Endothelial cell of umbilical vein (primary cell): Measurements from ENCODE around the gene AOX1. TPM values are rescaled to one million over a fixed set of nuclear protein-coding genes. Genes with fewer than 3 reads are reported as not detected.

Experiments used
- BruUV-seq: library from RNA; stranded (reverse); fragments of 400-500 nt; replicated peaks from 2 replicates; lab custom pipeline; 2021; lab: Mats Ljungman, UMichigan
- CTCF ChIA-PET: fragments of 300-600, 350-600 bp; sonication (Branson Sonifier 250); formaldehyde crosslinking; loops from one replicate; lab custom pipeline; 2021; ENCODE audit warnings: antibody characterized with exemption, inconsistent platforms; lab: Charles Lee
- POLR2A ChIA-PET: fragments of 300-600, 350-600 bp; sonication (Branson Sonifier 250); formaldehyde crosslinking; loops from one replicate; lab custom pipeline; 2021; ENCODE audit warnings: antibody characterized with exemption, inconsistent platforms; lab: Charles Lee
- DNase-seq: peaks from one replicate; pipeline ENCODE4 v3.0.0-alpha.2; 2011; ENCODE audit warnings: low read depth, low spot score
- FAIRE-seq: peaks from 2 replicates; lab custom pipeline; 2011; peaks lifted over from hg19 to GRCh38; lab: Jason Lieb, UNC
- H2AFZ ChIP-seq: 2 replicates; pipeline ENCODE4 v1.6.0; 2012; ENCODE audit warnings: low read depth, low read length, control low read depth, inconsistent platforms
- H3K27ac ChIP-seq: 2 replicates; pipeline ENCODE4 v1.5.1; 2011; ENCODE audit warnings: low read depth, mild to moderate bottlenecking, control low read depth, low read length, moderate library complexity; ENCODE audit not compliant: insufficient read depth
- H3K27me3 ChIP-seq, 2 experiments: 2 replicates each; pipeline versions ENCODE4 v1.6.0 to v1.6.1; 2011; ENCODE audit warnings: low read length in 2 of 2, mixed read lengths in 1 of 2; ENCODE audit not compliant: control insufficient read depth in 2 of 2, insufficient read depth in 2 of 2
- H3K36me3 ChIP-seq, 2 experiments: 2 replicates in 1 of 2; 3 replicates in 1 of 2; pipeline ENCODE4 v1.5.1; 2011; ENCODE audit warnings: low read length in 2 of 2, mild to moderate bottlenecking in 1 of 2, moderate library complexity in 1 of 2; ENCODE audit not compliant: control insufficient read depth in 2 of 2, insufficient read depth in 2 of 2; ENCODE audit errors: extremely low read depth in 1 of 2
- H3K4me1 ChIP-seq: 3 replicates; pipeline ENCODE4 v1.5.1; 2011; ENCODE audit warnings: mild to moderate bottlenecking, low read length; ENCODE audit not compliant: control insufficient read depth, insufficient read depth; ENCODE audit errors: extremely low read depth
- H3K4me2 ChIP-seq: 2 replicates; pipeline ENCODE4 v1.6.1; 2011; ENCODE audit warnings: low read length, control low read depth, mixed read lengths; ENCODE audit not compliant: insufficient read depth
- H3K4me3 ChIP-seq, 3 experiments: fragments of 200-600 bp in 1 of 3; sonication (generic), shearing (Covaris generic) in 1 of 3; replicated peaks in 1 of 3; 2 replicates each; pipeline ENCODE4 v1.5.1; 2011 to 2016; ENCODE audit warnings: control low read depth in 3 of 3, low read length in 3 of 3, mild to moderate bottlenecking in 2 of 3, inconsistent platforms in 1 of 3, low read depth in 1 of 3, moderate library complexity in 1 of 3; ENCODE audit not compliant: insufficient read depth in 1 of 3
- H3K79me2 ChIP-seq: 2 replicates; pipeline ENCODE4 v1.6.0; 2012; ENCODE audit warnings: low read length, inconsistent platforms; ENCODE audit not compliant: control insufficient read depth, insufficient read depth
- H3K9ac ChIP-seq: replicated peaks from 2 replicates; pipeline ENCODE3; 2011; ENCODE audit warnings: low read length, control low read depth; ENCODE audit not compliant: insufficient read depth; ENCODE audit errors: extremely low read depth
- H3K9me1 ChIP-seq: replicated peaks from 3 replicates; pipeline ENCODE4 v1.6.0; 2011; ENCODE audit warnings: mild to moderate bottlenecking, low read length; ENCODE audit not compliant: control insufficient read depth, insufficient read depth; ENCODE audit errors: extremely low read depth
- H3K9me3 ChIP-seq: replicated peaks from 2 replicates; pipeline ENCODE4 v1.5.1; 2012; ENCODE audit warnings: low read length, inconsistent platforms; ENCODE audit not compliant: control insufficient read depth, insufficient read depth
- H4K20me1 ChIP-seq: replicated peaks from 2 replicates; pipeline ENCODE3; 2011; ENCODE audit warnings: mild to moderate bottlenecking, low read length; ENCODE audit not compliant: control insufficient read depth, insufficient read depth; ENCODE audit errors: extremely low read depth
- EZH2 ChIP-seq: IDR thresholded peaks from 2 replicates; pipeline ENCODE4 v1.6.1; 2012; ENCODE audit warnings: borderline replicate concordance, low read depth, mild to moderate bottlenecking, moderate library complexity, low read length, inconsistent platforms; ENCODE audit not compliant: severe bottlenecking
- GATA2 ChIP-seq: IDR thresholded peaks from 2 replicates; pipeline ENCODE4 v1.7.0; 2011; ENCODE audit warnings: low read depth, mild to moderate bottlenecking, moderate library complexity, mixed read lengths, low read length; ENCODE audit not compliant: insufficient read length, insufficient read depth
- JUN ChIP-seq: IDR thresholded peaks from 2 replicates; pipeline ENCODE4 v1.6.1; 2011; ENCODE audit warnings: borderline replicate concordance, low read depth; ENCODE audit not compliant: insufficient read length, insufficient read depth
- MAX ChIP-seq: IDR thresholded peaks from 2 replicates; pipeline ENCODE4 v1.6.1; 2011; ENCODE audit not compliant: insufficient read depth, insufficient read length
- MYC ChIP-seq: IDR thresholded peaks from one replicate; pipeline ENCODE4 v1.6.1; 2011; ENCODE audit warnings: mild to moderate bottlenecking, low read depth, low read length
- POLR2A ChIP-seq: IDR thresholded peaks from 2 replicates; pipeline ENCODE4 v1.6.1; 2012; ENCODE audit warnings: low read depth, mild to moderate bottlenecking, control low read depth, low read length
- POLR2AphosphoS5 ChIP-seq: IDR thresholded peaks from 2 replicates; pipeline ENCODE4 v1.6.1; 2012; ENCODE audit warnings: low read depth, mild to moderate bottlenecking, control low read depth, low read length, moderate library complexity; ENCODE audit not compliant: insufficient read depth
- dilution Hi-C: fragments of 300-500 bp; cut with MboI; formaldehyde crosslinking; loops from one replicate; pipeline ENCODE4 v1.15.0; 2019; ENCODE audit warnings: low sequenced_read_pairs; ENCODE audit not compliant: extremely low pct_ligation_motif_present
- intact Hi-C: fragments of 100-400 bp; cut with micrococcal nuclease; formaldehyde crosslinking; loops from one replicate; pipeline ENCODE4 v1.10.0; 2022
- polyA plus RNA-seq, 4 experiments: library from polyadenylated mRNA; depleted of rRNA in 3 of 4; stranded (reverse) in 3 of 4; unstranded in 1 of 4; fragments of >200 nt; gene quantifications; 2 replicates each; pipeline versions ENCODE4 v1.2.1 to v1.2.3, GENCODE V29; 2011 to 2012; ENCODE audit warnings: missing spikeins in 1 of 4
- total RNA-seq: library from RNA; stranded (reverse); gene quantifications from 2 replicates; pipeline ENCODE4 v1.2.3, GENCODE V29; 2021
- TF ChIP-seq, protein P1 (sequence below), 2 donors: IDR thresholded peaks; 1 replicate in 1 of 2; 2 replicates in 1 of 2; pipeline ENCODE4 v1.5.1; 2011; ENCODE audit warnings: low read length in 2 of 2, mild to moderate bottlenecking in 2 of 2, moderate library complexity in 2 of 2, control low read depth in 1 of 2, inconsistent platforms in 1 of 2, low read depth in 1 of 2; ENCODE audit not compliant: insufficient read depth in 1 of 2; ENCODE audit errors: extremely low read depth in 1 of 2

Gene AOX1
- total and polyA plus RNA-seq, 2 donors (not counting 3 experiments of a cell fraction or from before 2014, with no cell fraction given), result 0.03 to 0.46 TPM

GRCh38 chr2:200668478-200668877 lies 82.7 kb downstream of the AOX1 start:
- H3K9me3 ChIP-seq, result no peaks in the 10 kb centered on the region
- no peak overlapping the region for H3K4me3 ChIP-seq
- H3K27ac ChIP-seq, result no peak overlapping the region
- H3K9ac ChIP-seq, result no peak overlapping the region
- intact Hi-C loops (no loop called here), dilution Hi-C loops (no loop called here)
- H4K20me1 ChIP-seq, result no peaks in the 10 kb centered on the region
- ChIA-PET POLR2A (no interaction called here), CTCF (no interaction called here)
- H3K36me3 ChIP-seq, result no peaks in the 10 kb centered on the region
- no peak overlapping the region for H2AFZ ChIP-seq
- FAIRE-seq, result no peak
- BruUV-seq, result no TSS peak
- DNase-seq, result no peak
- TF ChIP-seq JUN (no peak), POLR2A (no peak), EZH2 (no peak), POLR2AphosphoS5 (no peak), MYC (no peak), MAX (no peak), GATA2 (no peak)
- TF ChIP-seq, protein P1, sequence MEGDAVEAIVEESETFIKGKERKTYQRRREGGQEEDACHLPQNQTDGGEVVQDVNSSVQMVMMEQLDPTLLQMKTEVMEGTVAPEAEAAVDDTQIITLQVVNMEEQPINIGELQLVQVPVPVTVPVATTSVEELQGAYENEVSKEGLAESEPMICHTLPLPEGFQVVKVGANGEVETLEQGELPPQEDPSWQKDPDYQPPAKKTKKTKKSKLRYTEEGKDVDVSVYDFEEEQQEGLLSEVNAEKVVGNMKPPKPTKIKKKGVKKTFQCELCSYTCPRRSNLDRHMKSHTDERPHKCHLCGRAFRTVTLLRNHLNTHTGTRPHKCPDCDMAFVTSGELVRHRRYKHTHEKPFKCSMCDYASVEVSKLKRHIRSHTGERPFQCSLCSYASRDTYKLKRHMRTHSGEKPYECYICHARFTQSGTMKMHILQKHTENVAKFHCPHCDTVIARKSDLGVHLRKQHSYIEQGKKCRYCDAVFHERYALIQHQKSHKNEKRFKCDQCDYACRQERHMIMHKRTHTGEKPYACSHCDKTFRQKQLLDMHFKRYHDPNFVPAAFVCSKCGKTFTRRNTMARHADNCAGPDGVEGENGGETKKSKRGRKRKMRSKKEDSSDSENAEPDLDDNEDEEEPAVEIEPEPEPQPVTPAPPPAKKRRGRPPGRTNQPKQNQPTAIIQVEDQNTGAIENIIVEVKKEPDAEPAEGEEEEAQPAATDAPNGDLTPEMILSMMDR (IDR thresholded peaks at IDR 0.05; ENCODE audit: extremely low read depth in 1 of 2, insufficient read depth in 1 of 2, low read depth in 1 of 2, low read length in 2 of 2), result no peak
- H3K4me2 ChIP-seq, result no peak overlapping the region
- H3K9me1 ChIP-seq, result no peaks in the 10 kb centered on the region
- H3K79me2 ChIP-seq, result no peaks in the 10 kb centered on the region
- no peaks in the 10 kb centered on the region for H3K4me1 ChIP-seq
- no peaks in the 10 kb centered on the region for H3K27me3 ChIP-seq
